CMK (cell line): ENCODE data around the gene AKR1B1.

Source experiments
- DNase-seq: peaks from one replicate; pipeline ENCODE4 v3.0.0-alpha.2; 2010; ENCODE audit warnings: low read depth

The AKR1B1 gene

GRCh38 chr7:134444198-134444960, 14.5 kb downstream of the AKR1B1 start:
- DNase-seq, result no peak

GRCh38 chr7:134443396-134444070, 15.4 kb downstream of the AKR1B1 start:
- DNase-seq, result no peak

GRCh38 chr7:134442441-134443220, 16.3 kb downstream of the AKR1B1 start:
- DNase-seq, result no peak

GRCh38 chr7:134441264-134441663, 17.6 kb downstream of the AKR1B1 start:
- no peak for DNase-seq

GRCh38 chr7:134440476-134440875, 18.4 kb downstream of the AKR1B1 start:
- DNase-seq, result no peak

GRCh38 chr7:134440067-134440466, 18.8 kb downstream of the AKR1B1 start:
- DNase-seq, result no peak

- no peak for DNase-seq
Measured at GRCh38 chr7:134438946-134439345, 20.0 kb downstream of the AKR1B1 start.

GRCh38 chr7:134435161-134435920, 23.6 kb downstream of the AKR1B1 start:
- no peak for DNase-seq

GRCh38 chr7:134434701-134435100, 24.2 kb downstream of the AKR1B1 start:
- no peak for DNase-seq

GRCh38 chr7:134433430-134433829, 25.5 kb downstream of the AKR1B1 start:
- DNase-seq, result no peak

GRCh38 chr7:134432296-134433152, 26.4 kb downstream of the AKR1B1 start:
- peak; percentile 62 for DNase-seq

GRCh38 chr7:134431815-134432214, 27.1 kb downstream of the AKR1B1 start:
- no peak for DNase-seq

- DNase-seq, result no peak
Measured at GRCh38 chr7:134429481-134429880, 29.4 kb downstream of the AKR1B1 start.

- no peak for DNase-seq
Measured at GRCh38 chr7:134428942-134429341, 30.0 kb downstream of the AKR1B1 start.

GRCh38 chr7:134427896-134428295, 31.0 kb downstream of the AKR1B1 start:
- DNase-seq, result no peak

GRCh38 chr7:134425777-134426176, 33.1 kb downstream of the AKR1B1 start:
- no peak for DNase-seq

- no peak for DNase-seq
Measured at GRCh38 chr7:134422638-134423037, 36.3 kb downstream of the AKR1B1 start.

GRCh38 chr7:134422008-134422407, 36.9 kb downstream of the AKR1B1 start:
- no peak for DNase-seq

GRCh38 chr7:134420424-134421125, 38.3 kb downstream of the AKR1B1 start:
- no peak for DNase-seq

GRCh38 chr7:134419875-134420274, 39.0 kb downstream of the AKR1B1 start:
- DNase-seq, result no peak
